K562 (cell line): ENCODE measurements around the gene ARID4B. TPM values are rescaled to one million over a fixed set of nuclear protein-coding genes. Genes with fewer than 3 reads are reported as not detected.
A peak's percentile ranks its signal among the peaks of the same experiment; 100 is the strongest.

Source experiments
- ADNP ChIP-seq: fragments of 200-800 bp; sonication (Bioruptor generic); IDR thresholded peaks from 2 replicates; pipeline ENCODE4 v1.6.1; 2016; ENCODE audit warnings: missing genetic modification characterization, missing compliant biosample characterization
- BCOR ChIP-seq: fragments of 450-650 bp; IDR thresholded peaks from 2 replicates; pipeline ENCODE4 v1.6.1; 2016
- CBX5 ChIP-seq: IDR thresholded peaks from 2 replicates; pipeline ENCODE4 v1.6.1; 2014; ENCODE audit warnings: low read depth, borderline replicate concordance
- HDAC6 ChIP-seq: IDR thresholded peaks from 2 replicates; pipeline ENCODE4 v1.6.1; 2012; ENCODE audit warnings: low read depth, mild to moderate bottlenecking, control low read depth, inconsistent platforms, low read length, moderate library complexity
- HMGXB4 ChIP-seq: sonication (generic); formaldehyde crosslinking; IDR thresholded peaks from 2 replicates; pipeline ENCODE4 v1.8.1; 2023; ENCODE audit warnings: mild to moderate bottlenecking, missing genetic modification reagents
- KLF10 ChIP-seq: fragments of 250-450 bp; sonication (Bioruptor Pico); IDR thresholded peaks from 2 replicates; pipeline ENCODE4 v1.6.1; 2021; ENCODE audit warnings: matching md5 sums
- MCM5 ChIP-seq: fragments of 450-650 bp; IDR thresholded peaks from 2 replicates; pipeline ENCODE4 v1.6.1; 2016; ENCODE audit warnings: low read depth
- MIER1 ChIP-seq: fragments of 450-650 bp; IDR thresholded peaks from 2 replicates; pipeline ENCODE4 v1.6.1; 2016; ENCODE audit warnings: antibody characterized with exemption, mild to moderate bottlenecking, low read depth
- MTA3 ChIP-seq: fragments of 450-650 bp; formaldehyde crosslinking; IDR thresholded peaks from 2 replicates; pipeline ENCODE4 v1.6.1; 2017; ENCODE audit warnings: mild to moderate bottlenecking, borderline replicate concordance
- NFIC ChIP-seq: fragments of 450-650 bp; IDR thresholded peaks from 2 replicates; pipeline ENCODE4 v1.6.1; 2017; ENCODE audit warnings: mild to moderate bottlenecking, inconsistent platforms
- NKRF ChIP-seq: fragments of 450-650 bp; IDR thresholded peaks from 2 replicates; pipeline ENCODE4 v1.6.1; 2016; ENCODE audit warnings: borderline replicate concordance
- PCBP1 ChIP-seq: fragments of 200-400 bp; formaldehyde crosslinking; IDR thresholded peaks from 2 replicates; pipeline ENCODE4 v1.6.1; 2018; ENCODE audit warnings: mild to moderate bottlenecking, low read depth, low read length; ENCODE audit not compliant: poor library complexity, severe bottlenecking
- TGIF2 ChIP-seq: sonication (generic); formaldehyde crosslinking; IDR thresholded peaks from 2 replicates; pipeline ENCODE4 v1.8.1; 2022; ENCODE audit warnings: mild to moderate bottlenecking, missing genetic modification reagents, moderate library complexity
- ZBTB33 ChIP-seq: sonication (generic); formaldehyde crosslinking; IDR thresholded peaks from 2 replicates; pipeline ENCODE4 v1.8.1; 2023; ENCODE audit warnings: mild to moderate bottlenecking, missing genetic modification reagents
- ZNF224 ChIP-seq: sonication (generic); formaldehyde crosslinking; IDR thresholded peaks from 2 replicates; pipeline ENCODE4 v1.8.0; 2022; ENCODE audit warnings: mild to moderate bottlenecking, missing genetic modification reagents
- polyA plus RNA-seq, 8 experiments: library from polyadenylated mRNA; depleted of rRNA in 4 of 8; stranded (reverse) in 5 of 8; unstranded in 3 of 8; fragments of >200 nt; fragmentation: Nextera tagmentation in 2 of 8; fragmentation: Illumina TruSeq in 1 of 8; extraction: Ambion mirVana in 2 of 8; extraction: Trizol in 1 of 8; gene quantifications; 2 replicates each; pipeline versions ENCODE4 v1.2.1 to v1.2.3, GENCODE V29; 2011 to 2014; ENCODE audit warnings: inconsistent platforms in 1 of 8, missing spikeins in 1 of 8
- total RNA-seq, 7 experiments: library from RNA; depleted of rRNA in 6 of 7; stranded (reverse); fragments of >200 nt in 6 of 7; fragmentation: Illumina TruSeq in 2 of 7; extraction: Trizol in 2 of 7; gene quantifications; 2 replicates each; pipeline versions ENCODE4 v1.2.1 to v1.2.3, GENCODE V29; 2011 to 2021; ENCODE audit warnings: low replicate concordance in 1 of 7
- TF ChIP-seq, protein P1 (sequence below): fragments of 250-450 bp; sonication (Bioruptor Pico); IDR thresholded peaks from 2 replicates; pipeline ENCODE4 v1.5.0; 2022; ENCODE audit warnings: mild to moderate bottlenecking
- TF ChIP-seq, protein P2 (sequence below): fragments of 200-800 bp; sonication (Bioruptor generic); IDR thresholded peaks from 2 replicates; pipeline ENCODE4 v1.6.1; 2017; ENCODE audit warnings: missing genetic modification characterization, missing compliant biosample characterization

ARID4B gene
- total and polyA plus RNA-seq, 9 of the 15 experiments (the other 6 are each of a cell fraction or from before 2014, with no cell fraction given) = 8.4 to 38.9 (median 18.5) TPM

GRCh38 chr1:235328271-235329138, 526 bp upstream of the ARID4B start, which contains the start of gene GGPS1 (continued):
- peak; percentile 79 for TF ChIP-seq NKRF
- no peak for TF ChIP-seq HMGXB4 (CRISPR knock-in tag)
- no peak for TF ChIP-seq KLF10 (CRISPR knock-in tag)
- TF ChIP-seq BCOR = peak; percentile 24
- TF ChIP-seq TGIF2 = no peak
- TF ChIP-seq MTA3 = peak; percentile 84; the same call in 1 of the 2 replicates
- TF ChIP-seq PCBP1 = no peak
- no peak for TF ChIP-seq HDAC6
- no peak for TF ChIP-seq MCM5
- TF ChIP-seq, protein P1, sequence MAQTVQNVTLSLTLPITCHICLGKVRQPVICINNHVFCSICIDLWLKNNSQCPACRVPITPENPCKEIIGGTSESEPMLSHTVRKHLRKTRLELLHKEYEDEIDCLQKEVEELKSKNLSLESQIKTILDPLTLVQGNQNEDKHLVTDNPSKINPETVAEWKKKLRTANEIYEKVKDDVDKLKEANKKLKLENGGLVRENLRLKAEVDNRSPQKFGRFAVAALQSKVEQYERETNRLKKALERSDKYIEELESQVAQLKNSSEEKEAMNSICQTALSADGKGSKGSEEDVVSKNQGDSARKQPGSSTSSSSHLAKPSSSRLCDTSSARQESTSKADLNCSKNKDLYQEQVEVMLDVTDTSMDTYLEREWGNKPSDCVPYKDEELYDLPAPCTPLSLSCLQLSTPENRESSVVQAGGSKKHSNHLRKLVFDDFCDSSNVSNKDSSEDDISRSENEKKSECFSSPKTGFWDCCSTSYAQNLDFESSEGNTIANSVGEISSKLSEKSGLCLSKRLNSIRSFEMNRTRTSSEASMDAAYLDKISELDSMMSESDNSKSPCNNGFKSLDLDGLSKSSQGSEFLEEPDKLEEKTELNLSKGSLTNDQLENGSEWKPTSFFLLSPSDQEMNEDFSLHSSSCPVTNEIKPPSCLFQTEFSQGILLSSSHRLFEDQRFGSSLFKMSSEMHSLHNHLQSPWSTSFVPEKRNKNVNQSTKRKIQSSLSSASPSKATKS (CRISPR knock-in tag) = no peak
- no peak for TF ChIP-seq ADNP (tag)
- no peak for TF ChIP-seq ZBTB33 (CRISPR knock-in tag)
- no peak for TF ChIP-seq ZNF224
- peak; percentile 53; the same call in 1 of the 2 replicates for TF ChIP-seq MIER1
- peak; percentile 45 for TF ChIP-seq NFIC
- no peak for TF ChIP-seq CBX5
- TF ChIP-seq, protein P2, sequence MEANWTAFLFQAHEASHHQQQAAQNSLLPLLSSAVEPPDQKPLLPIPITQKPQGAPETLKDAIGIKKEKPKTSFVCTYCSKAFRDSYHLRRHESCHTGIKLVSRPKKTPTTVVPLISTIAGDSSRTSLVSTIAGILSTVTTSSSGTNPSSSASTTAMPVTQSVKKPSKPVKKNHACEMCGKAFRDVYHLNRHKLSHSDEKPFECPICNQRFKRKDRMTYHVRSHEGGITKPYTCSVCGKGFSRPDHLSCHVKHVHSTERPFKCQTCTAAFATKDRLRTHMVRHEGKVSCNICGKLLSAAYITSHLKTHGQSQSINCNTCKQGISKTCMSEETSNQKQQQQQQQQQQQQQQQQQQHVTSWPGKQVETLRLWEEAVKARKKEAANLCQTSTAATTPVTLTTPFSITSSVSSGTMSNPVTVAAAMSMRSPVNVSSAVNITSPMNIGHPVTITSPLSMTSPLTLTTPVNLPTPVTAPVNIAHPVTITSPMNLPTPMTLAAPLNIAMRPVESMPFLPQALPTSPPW = peak; percentile 99
